ENCODE measurements around the gene RPL13.

DNA sequence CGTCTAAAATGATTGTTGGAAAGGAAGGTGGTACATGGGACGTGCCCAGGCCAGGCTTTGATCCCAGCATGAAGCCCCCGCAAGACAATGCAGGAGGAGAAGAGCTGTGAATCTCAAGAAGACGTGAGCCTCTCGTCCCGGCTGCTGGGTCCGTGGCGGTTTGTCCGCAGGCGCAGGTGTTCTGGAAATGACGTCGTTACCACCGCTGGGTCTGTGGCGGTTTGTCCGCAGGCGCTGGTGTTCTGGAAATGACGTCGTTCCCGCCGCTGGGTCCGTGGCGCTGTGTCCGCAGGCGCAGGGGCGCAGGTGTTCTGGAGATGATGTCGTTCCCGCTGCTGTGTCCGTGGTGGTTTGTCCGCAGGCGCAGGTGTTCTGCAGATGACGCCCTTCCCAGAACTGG lies 38.2 kb upstream of the RPL13 start:
- TF ChIP-seq, protein P1, sequence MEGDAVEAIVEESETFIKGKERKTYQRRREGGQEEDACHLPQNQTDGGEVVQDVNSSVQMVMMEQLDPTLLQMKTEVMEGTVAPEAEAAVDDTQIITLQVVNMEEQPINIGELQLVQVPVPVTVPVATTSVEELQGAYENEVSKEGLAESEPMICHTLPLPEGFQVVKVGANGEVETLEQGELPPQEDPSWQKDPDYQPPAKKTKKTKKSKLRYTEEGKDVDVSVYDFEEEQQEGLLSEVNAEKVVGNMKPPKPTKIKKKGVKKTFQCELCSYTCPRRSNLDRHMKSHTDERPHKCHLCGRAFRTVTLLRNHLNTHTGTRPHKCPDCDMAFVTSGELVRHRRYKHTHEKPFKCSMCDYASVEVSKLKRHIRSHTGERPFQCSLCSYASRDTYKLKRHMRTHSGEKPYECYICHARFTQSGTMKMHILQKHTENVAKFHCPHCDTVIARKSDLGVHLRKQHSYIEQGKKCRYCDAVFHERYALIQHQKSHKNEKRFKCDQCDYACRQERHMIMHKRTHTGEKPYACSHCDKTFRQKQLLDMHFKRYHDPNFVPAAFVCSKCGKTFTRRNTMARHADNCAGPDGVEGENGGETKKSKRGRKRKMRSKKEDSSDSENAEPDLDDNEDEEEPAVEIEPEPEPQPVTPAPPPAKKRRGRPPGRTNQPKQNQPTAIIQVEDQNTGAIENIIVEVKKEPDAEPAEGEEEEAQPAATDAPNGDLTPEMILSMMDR (conservative IDR thresholded peaks at IDR 0.05; ENCODE audit: low read depth, low read length) = no peak
- TF ChIP-seq EZH2 (IDR thresholded peaks at IDR 0.05; ENCODE audit: borderline replicate concordance, low read depth, low read length, poor library complexity, severe bottlenecking) = no peak

Measured in A673 (cell line).